A549 (cell line): Measurements from ENCODE around the gene DDX10.

Experiments
- CBX2 ChIP-seq: fragments of 200-600 bp; sonication (generic); IDR thresholded peaks from 2 replicates; pipeline ENCODE4 v1.6.1; 2016; ENCODE audit warnings: low read depth, mild to moderate bottlenecking, borderline replicate concordance
- CBX8 ChIP-seq: fragments of 200-600 bp; sonication (generic); IDR thresholded peaks from 2 replicates; pipeline ENCODE4 v1.6.1; 2016
- CEBPB ChIP-seq, 2 experiments: fragments of >200 bp in 1 of 2; sonication (Bioruptor Twin) in 1 of 2; formaldehyde crosslinking in 1 of 2; IDR thresholded peaks; 2 replicates each; pipeline ENCODE4 v1.6.1; 2012 to 2016
- CHD4 ChIP-seq: fragments of 200-600 bp; sonication (generic); IDR thresholded peaks from 2 replicates; pipeline ENCODE4 v1.6.1; 2016; ENCODE audit warnings: antibody characterized with exemption, mild to moderate bottlenecking, borderline replicate concordance
- CTCF ChIP-seq: fragments of >200 bp; sonication (Bioruptor Twin); formaldehyde crosslinking; IDR thresholded peaks from 3 replicates; pipeline ENCODE4 v1.5.1; 2016
- EP300 ChIP-seq, 2 experiments: fragments of >200 bp; sonication (Bioruptor Twin); formaldehyde crosslinking; IDR thresholded peaks; 2 replicates in 1 of 2; 3 replicates in 1 of 2; pipeline ENCODE4 v1.6.1; 2016 to 2017
- FOSL2 ChIP-seq, 2 experiments: fragments of 450-650 bp in 1 of 2; fragments of >200 bp in 1 of 2; sonication (Bioruptor Twin) in 1 of 2; formaldehyde crosslinking; IDR thresholded peaks; 2 replicates each; pipeline versions ENCODE4 v1.5.0 to v1.6.1; 2016 to 2020; ENCODE audit warnings: mild to moderate bottlenecking in 1 of 2, moderate library complexity in 1 of 2
- HOXA7 ChIP-seq: fragments of 250-450 bp; sonication (Bioruptor Pico); IDR thresholded peaks from 2 replicates; pipeline ENCODE4 v1.5.0; 2020; ENCODE audit warnings: mild to moderate bottlenecking, moderate library complexity
- PBX3 ChIP-seq: IDR thresholded peaks from 2 replicates; pipeline ENCODE4 v1.6.1; 2012
- POLR2A ChIP-seq: IDR thresholded peaks from 2 replicates; pipeline ENCODE4 v1.6.1; 2012; ENCODE audit warnings: mild to moderate bottlenecking, low read length
- REST ChIP-seq: fragments of 200-600 bp; sonication (generic); IDR thresholded peaks from 2 replicates; pipeline ENCODE4 v1.6.1; 2016; ENCODE audit warnings: antibody characterized with exemption, mild to moderate bottlenecking, moderate library complexity
- USF2 ChIP-seq: fragments of 450-650 bp; IDR thresholded peaks from 2 replicates; pipeline ENCODE4 v1.6.1; 2014; ENCODE audit warnings: antibody characterized with exemption

- TF ChIP-seq POLR2A (no peak), PBX3 (no peak), CTCF (no peak), HOXA7 (CRISPR knock-in tag) (no peak), CBX2 (no peak), FOSL2 (IDR thresholded peaks at IDR 0.05) (no peak), FOSL2 (CRISPR knock-in tag; IDR thresholded peaks at IDR 0.05) (no peak), CHD4 (no peak), CBX8 (no peak), CEBPB (IDR thresholded peaks at IDR 0.05) (no peak), EP300 (IDR thresholded peaks at IDR 0.05) (no peak), USF2 (no peak), REST (no peak)
Measured at GRCh38 chr11:108904480-108904879, 239.6 kb downstream of the DDX10 start.
